ENCODE results near the gene MPG. TPM values are rescaled to one million over a fixed set of nuclear protein-coding genes. Genes with fewer than 3 reads are reported as not detected.

Gene MPG
- total RNA-seq, 1 experiment from 2014 or later: 32.6 TPM

DNA sequence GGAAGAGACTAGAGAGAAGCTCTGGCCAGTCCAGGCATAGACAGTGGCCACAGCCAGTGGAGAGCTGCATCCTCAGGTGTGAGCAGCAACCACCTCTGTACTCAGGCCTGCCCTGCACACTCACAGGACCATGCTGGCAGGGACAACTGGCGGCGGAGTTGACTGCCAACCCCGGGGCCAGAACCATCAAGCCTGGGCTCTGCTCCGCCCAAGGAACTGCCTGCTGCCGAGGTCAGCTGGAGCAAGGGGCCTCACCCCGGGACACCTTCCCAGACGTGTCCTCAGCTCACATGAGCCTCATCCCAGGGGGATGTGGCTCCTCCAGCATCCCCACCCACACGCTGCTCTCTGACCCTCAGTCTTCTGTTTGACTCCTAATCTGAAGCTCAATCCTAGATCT lies 8.8 kb upstream of the MPG start:
- Histone ChIP-seq H3K9me2 (ENCODE audit: insufficient read depth) (no peaks in the 10 kb centered on the region), H3K27me3 (ENCODE audit: insufficient read depth, low read length) (no peaks in the 10 kb centered on the region), H3K9me3 (ENCODE audit: control insufficient read depth in 1 of 2, insufficient read depth in 1 of 2, low read depth in 1 of 2, low read length in 2 of 2) (no peaks in the 10 kb centered on the region), H3K36me3 (ENCODE audit: control insufficient read depth in 1 of 2, insufficient read depth in 2 of 2, low read length in 2 of 2) (no peaks in the 10 kb centered on the region), H3K4me2 (ENCODE audit: low read length) (no peak overlapping the region), H3K4me1 (ENCODE audit: control insufficient read depth in 1 of 2, insufficient read depth in 2 of 2, low read length in 2 of 2) (peaks cover 13 to 29% of the 10 kb centered on the region in 2 experiments), H3K4me3 (replicated peaks in 1 of 2; ENCODE audit: low read depth in 1 of 2, low read length in 2 of 2) (no peak overlapping the region), H3K27ac (ENCODE audit: low read depth, low read length) (no peak overlapping the region), H4K20me1 (ENCODE audit: insufficient read depth) (no peaks in the 10 kb centered on the region), H2AFZ (ENCODE audit: low read depth, low read length, poor library complexity, severe bottlenecking) (no peak overlapping the region), H3K79me2 (ENCODE audit: insufficient read depth, low read length) (no peaks in the 10 kb centered on the region), H3K9ac (ENCODE audit: low read length) (no peak overlapping the region)
- DNase-seq (ENCODE audit: low read depth, low spot score) (no peak), ATAC-seq (no peak)
- no peak for TF ChIP-seq RAD21 (IDR thresholded peaks at IDR 0.05; ENCODE audit: low read depth)
- no peak for TF ChIP-seq FOSL1 (IDR thresholded peaks at IDR 0.05; ENCODE audit: low read depth)
- no peak for TF ChIP-seq EZH2 (IDR thresholded peaks at IDR 0.05)
- no peak for TF ChIP-seq SP1 (IDR thresholded peaks at IDR 0.05; ENCODE audit: low read depth)
- no peak for TF ChIP-seq ZNF274 (IDR thresholded peaks at IDR 0.05; ENCODE audit: low read depth, low read length)
- TF ChIP-seq POLR2AphosphoS5 (IDR thresholded peaks at IDR 0.05; ENCODE audit: low read depth, low read length): no peak
- no peak for TF ChIP-seq TCF7L2 (IDR thresholded peaks at IDR 0.05; ENCODE audit: borderline replicate concordance, extremely low read depth, insufficient read depth, insufficient read length)
- TF ChIP-seq CBX3 (IDR thresholded peaks at IDR 0.05; ENCODE audit: low read depth): no peak
- TF ChIP-seq, protein P1, sequence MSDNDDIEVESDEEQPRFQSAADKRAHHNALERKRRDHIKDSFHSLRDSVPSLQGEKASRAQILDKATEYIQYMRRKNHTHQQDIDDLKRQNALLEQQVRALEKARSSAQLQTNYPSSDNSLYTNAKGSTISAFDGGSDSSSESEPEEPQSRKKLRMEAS (IDR thresholded peaks at IDR 0.05): no peak
- TF ChIP-seq JUND (IDR thresholded peaks at IDR 0.05): no peak
- no peak for TF ChIP-seq ELF1 (IDR thresholded peaks at IDR 0.05; ENCODE audit: borderline replicate concordance, low read depth)
- TF ChIP-seq, protein P2, sequence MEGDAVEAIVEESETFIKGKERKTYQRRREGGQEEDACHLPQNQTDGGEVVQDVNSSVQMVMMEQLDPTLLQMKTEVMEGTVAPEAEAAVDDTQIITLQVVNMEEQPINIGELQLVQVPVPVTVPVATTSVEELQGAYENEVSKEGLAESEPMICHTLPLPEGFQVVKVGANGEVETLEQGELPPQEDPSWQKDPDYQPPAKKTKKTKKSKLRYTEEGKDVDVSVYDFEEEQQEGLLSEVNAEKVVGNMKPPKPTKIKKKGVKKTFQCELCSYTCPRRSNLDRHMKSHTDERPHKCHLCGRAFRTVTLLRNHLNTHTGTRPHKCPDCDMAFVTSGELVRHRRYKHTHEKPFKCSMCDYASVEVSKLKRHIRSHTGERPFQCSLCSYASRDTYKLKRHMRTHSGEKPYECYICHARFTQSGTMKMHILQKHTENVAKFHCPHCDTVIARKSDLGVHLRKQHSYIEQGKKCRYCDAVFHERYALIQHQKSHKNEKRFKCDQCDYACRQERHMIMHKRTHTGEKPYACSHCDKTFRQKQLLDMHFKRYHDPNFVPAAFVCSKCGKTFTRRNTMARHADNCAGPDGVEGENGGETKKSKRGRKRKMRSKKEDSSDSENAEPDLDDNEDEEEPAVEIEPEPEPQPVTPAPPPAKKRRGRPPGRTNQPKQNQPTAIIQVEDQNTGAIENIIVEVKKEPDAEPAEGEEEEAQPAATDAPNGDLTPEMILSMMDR (IDR thresholded peaks at IDR 0.05 in 2 of 3, conservative IDR thresholded peaks at IDR 0.05 in 1 of 3; ENCODE audit: borderline replicate concordance in 1 of 3, insufficient read depth in 1 of 3, low read depth in 2 of 3, low read length in 2 of 3): no peak
- no peak for TF ChIP-seq SRF (IDR thresholded peaks at IDR 0.05; ENCODE audit: low read depth)
- no peak for TF ChIP-seq POLR2A (IDR thresholded peaks at IDR 0.05; ENCODE audit: borderline replicate concordance, extremely low read depth, insufficient read depth, insufficient read length)
- no peak for TF ChIP-seq EZH2phosphoT487 (IDR thresholded peaks at IDR 0.05; ENCODE audit: borderline replicate concordance)
- TF ChIP-seq, protein P3, sequence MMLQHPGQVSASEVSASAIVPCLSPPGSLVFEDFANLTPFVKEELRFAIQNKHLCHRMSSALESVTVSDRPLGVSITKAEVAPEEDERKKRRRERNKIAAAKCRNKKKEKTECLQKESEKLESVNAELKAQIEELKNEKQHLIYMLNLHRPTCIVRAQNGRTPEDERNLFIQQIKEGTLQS (IDR thresholded peaks at IDR 0.05): no peak
- intact Hi-C loops (cut with micrococcal nuclease): no loop called here
- BruUV-seq (replicated peaks): no TSS peak
- ChIA-PET CTCF (no interaction called here), RAD21 (ENCODE audit: low non-redundant PET in 1 of 2, low total read pairs in 2 of 2, uncharacterized antibody in 2 of 2, unreplicated experiment in 2 of 2) (no interaction called here), POLR2A (no interaction called here)
